NCI-H2227 (cell line): Measurements from ENCODE around the gene MTMR12.

Experiments
- DNase-seq: peaks from one replicate; lab custom pipeline; 2025; ENCODE audit not compliant: unreplicated experiment; lab: John Stamatoyannopoulos, UW

MTMR12 gene

GRCh38 chr5:32276173-32276853 is 36.4 kb downstream of the MTMR12 start:
- no peak for DNase-seq

DNA sequence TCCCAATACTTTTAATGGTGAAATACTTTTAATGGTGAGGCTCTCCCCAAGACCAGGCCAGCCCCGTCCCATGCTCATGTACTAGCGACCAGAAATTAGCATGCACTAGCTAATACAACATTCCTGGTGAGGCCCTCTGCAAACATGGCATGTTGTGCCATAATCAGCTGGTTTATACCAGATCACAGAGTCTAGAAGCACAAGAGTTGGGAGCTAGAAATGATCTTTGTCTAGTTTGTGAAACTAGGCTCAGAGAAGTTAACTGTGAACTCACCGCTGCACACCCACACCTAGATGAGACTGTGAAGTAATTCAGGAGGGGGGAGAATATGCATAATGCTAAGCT is 37.4 kb downstream of the MTMR12 start:
- DNase-seq = no peak

- DNase-seq = no peak
Observed at GRCh38 chr5:32274548-32275395, 38.0 kb downstream of the MTMR12 start.

DNA sequence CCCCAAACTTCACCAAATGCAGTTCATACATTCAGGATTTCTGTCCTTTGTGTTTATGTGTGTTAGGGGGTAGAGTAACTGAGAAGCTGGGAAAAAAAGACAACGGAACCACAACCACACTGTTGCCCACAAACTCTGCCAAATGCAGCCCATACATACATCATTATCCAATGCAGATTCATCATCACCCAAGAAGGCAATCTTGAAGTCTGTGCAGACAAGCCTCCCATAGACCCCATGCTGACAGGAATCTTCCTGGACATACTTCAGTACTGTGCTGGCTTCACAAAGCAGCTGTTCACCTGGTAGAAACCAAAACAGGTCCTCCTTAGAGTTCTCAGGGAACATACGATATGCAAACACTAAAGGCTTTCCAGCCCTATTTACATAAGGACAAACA is 38.9 kb downstream of the MTMR12 start:
- no peak for DNase-seq

DNA sequence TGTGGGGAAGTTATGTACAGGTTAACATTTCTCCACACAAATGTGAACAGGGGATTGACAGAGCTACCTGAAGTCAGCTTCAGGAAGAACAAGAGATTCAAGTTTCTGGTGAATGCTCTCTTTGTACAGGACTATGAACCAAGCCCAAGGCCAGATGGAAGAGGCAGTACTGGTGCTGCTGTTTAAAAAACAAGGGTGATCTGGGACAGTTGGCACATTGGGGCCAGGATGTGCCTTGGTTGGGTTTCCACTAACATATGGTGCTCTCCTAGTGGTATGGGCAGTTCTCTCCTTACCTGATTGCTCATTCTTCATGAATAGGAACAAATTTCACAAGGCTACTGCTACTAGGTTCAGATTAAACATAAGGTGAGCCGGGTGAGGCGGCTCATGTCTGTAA is 40.0 kb downstream of the MTMR12 start:
- no peak for DNase-seq

DNA sequence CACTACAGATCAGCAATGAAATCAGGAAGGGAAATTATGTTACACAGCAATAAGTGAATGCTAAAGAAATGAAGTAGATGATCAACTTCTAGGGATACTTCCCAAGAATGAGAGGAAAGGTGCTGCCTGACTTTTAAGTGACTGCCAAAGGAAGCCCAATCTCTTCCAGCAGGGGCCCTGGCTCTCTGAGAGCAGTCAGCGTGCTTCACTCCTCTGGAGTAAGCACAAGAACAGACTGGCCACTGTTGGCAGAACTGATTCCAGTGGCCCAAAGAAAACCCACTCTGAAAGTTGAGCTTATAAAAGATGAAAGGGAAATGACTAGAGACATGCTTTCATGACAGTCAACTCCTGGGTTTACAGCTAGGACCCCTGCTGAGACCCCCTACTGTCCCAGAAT is 41.8 kb downstream of the MTMR12 start:
- no peak for DNase-seq

DNA sequence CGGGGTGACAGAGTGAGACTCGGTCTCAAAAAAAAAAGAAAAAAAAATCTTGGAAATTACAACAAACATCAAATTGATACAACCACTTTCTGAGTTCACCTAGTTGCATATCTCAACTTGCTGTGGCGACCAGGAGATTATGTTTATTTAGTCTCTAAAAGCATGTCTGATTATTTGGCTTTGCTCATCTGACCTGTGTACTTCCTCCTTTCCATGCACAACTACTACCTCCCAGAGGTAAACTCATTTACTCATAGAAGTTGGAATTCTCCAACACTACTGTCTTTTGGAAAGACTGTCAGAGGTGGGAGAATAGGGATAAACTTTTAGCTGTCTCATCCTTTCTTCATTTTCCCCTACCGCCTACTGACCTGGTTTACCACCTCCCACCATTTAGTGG is 42.6 kb downstream of the MTMR12 start:
- DNase-seq = no peak

DNA sequence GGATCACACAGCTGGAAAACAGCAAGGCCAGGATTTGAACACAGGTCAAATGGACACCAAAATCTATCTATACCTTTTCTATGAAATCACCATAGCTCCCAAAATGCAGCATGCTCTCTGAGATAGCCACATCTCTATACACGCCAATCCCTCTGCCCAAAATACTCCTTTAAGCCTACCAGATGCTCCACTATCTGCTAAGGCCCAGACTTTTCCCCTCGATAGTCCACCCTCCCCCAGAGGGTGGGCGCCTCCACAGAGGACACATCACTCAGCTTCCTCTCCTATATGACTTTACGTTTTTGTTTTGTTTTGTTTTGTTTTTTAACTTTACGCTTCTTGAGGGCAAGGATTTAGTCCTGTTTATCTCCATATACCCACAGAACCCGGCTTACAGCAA is 46.8 kb downstream of the MTMR12 start:
- no peak for DNase-seq

- no peak for DNase-seq
Observed at GRCh38 chr5:32264957-32265572, 47.7 kb downstream of the MTMR12 start.

GRCh38 chr5:32263684-32264083 is 49.1 kb downstream of the MTMR12 start:
- DNase-seq = no peak

DNA sequence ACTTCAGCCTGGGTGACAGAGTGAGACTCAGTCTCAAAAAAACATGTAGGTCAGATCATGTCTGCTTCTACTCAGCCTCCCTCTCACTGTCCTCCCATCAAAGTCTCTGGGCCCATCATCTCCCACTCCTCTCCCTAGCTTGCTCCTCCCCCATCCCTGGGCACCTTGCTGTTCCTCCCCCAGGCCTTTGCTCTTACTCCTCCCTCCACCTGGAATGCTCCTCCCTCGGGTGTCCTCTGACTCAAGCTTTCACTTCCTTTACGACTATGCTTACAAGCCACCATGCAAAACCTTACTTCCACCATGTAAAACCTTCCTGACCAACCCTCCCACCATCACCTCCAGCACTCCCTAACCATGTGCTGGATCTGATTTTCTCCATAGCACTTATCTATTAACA is 51.5 kb downstream of the MTMR12 start:
- no peak for DNase-seq

- DNase-seq = no peak
Observed at GRCh38 chr5:32259033-32259432, 53.7 kb downstream of the MTMR12 start.

GRCh38 chr5:32258424-32258823 is 54.3 kb downstream of the MTMR12 start:
- no peak for DNase-seq

DNA sequence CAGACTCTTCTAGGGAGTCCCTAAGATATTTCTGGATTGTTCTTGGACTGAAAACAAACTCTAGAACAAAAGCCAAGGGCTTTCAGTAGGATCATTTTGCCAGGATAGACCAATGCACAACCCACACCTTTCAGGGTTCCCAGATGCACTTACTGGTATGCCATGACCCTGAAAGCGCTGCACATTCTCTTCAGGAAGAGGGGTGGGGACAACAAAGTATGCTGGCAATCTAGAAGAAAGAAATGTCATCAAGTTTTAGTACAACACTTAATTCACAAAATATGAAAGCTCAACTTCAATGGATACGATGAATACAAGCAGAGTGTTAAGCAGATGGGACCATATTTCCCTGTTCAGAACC is 57.2 kb downstream of the MTMR12 start:
- no peak for DNase-seq

GRCh38 chr5:32254881-32255539 is 57.7 kb downstream of the MTMR12 start:
- DNase-seq = no peak

- no peak for DNase-seq
Observed at GRCh38 chr5:32251871-32252458, 60.8 kb downstream of the MTMR12 start.

DNA sequence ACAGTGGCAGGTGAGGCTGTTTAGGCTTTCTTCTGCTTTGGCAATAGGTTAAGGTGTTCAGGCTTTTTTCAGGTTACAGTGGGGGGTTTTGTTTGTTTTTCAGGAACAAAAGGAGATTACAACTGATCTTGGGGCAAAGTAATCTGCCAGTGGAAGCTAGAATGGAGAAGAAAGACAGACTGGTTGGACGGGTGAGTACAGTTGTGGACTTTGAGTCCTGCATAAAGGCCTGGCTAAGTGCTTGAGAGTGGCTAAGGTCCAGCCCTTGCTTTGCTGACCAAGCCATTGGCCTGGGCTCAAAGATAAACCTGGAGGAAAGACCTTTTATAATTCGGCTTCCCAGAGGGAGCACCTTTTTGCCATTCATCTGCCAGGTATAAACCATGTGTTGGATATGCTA is 63.1 kb downstream of the MTMR12 start:
- DNase-seq = no peak

DNA sequence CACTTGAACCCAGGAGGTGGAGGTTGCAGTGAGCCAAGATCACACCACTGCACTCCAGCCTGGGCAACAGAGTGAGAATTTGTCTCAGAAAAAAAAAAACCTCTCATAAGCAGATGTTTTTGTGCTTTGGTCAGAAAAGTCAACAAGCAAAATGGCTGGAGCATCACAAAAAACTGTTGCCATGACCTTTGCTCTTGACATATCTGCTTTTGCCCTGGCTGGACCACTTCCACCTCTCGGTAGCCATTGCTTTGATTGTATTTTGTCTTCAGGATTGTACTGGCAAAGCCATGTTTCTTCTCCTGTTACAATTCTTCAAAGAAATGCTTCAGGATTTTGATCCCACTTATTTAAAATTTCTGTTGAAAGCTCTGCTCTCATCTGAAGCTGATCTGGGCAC is 67.0 kb downstream of the MTMR12 start:
- no peak for DNase-seq

DNA sequence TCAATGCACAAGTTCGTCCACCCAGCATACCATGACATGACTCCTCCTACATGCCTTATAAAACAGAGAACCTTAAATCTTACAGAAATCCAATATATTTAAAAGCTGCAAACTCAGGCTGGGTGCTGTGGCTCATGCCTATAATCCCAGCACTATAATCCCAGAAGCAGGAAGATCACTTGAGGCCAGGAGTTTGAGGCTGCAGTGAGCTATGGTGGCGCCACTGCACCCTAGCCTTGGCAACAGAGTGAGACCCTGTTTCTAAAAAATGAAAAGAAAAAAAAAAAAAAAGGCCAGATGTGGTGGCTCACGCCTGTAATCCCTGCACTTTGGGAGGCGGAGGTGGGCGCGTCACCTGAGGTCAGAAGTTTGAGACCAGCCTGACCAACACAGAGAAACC is 68.7 kb downstream of the MTMR12 start:
- no peak for DNase-seq

GRCh38 chr5:32241034-32241783 is 71.5 kb downstream of the MTMR12 start:
- DNase-seq = no peak

- no peak for DNase-seq
Observed at GRCh38 chr5:32239385-32239784, 73.4 kb downstream of the MTMR12 start.
